Activated T-helper 1 cell treated with anti-CD3 and anti-CD28 coated beads, Interleukin-2, amount 50 U/mL, for 16 hours (primary cell): ENCODE results near the gene HTT.

Experiments used
- DNase-seq, 2 donors: peaks; one replicate each; pipeline ENCODE4 v3.0.0-alpha.2; 2020; ENCODE audit warnings: low read depth in 1 of 2, low spot score in 1 of 2

Gene HTT

GRCh38 chr4:3286335-3287175 lies 212.1 kb downstream of the HTT start:
- DNase-seq, result no peak

- DNase-seq, result no peak
These were observed 212.9 kb downstream of the HTT start for GRCh38 chr4:3287271-3287971.

GRCh38 chr4:3287972-3288570 lies 213.6 kb downstream of the HTT start:
- no peak for DNase-seq

GRCh38 chr4:3288571-3289094 lies 214.2 kb downstream of the HTT start:
- no peak for DNase-seq

- DNase-seq, result no peak
These were observed 216.0 kb downstream of the HTT start for GRCh38 chr4:3290476-3290875.

GRCh38 chr4:3290889-3291321 lies 216.4 kb downstream of the HTT start:
- DNase-seq, result no peak

GRCh38 chr4:3291411-3291968 lies 217.0 kb downstream of the HTT start:
- DNase-seq, result no peak

GRCh38 chr4:3291969-3292570 lies 217.6 kb downstream of the HTT start:
- no peak for DNase-seq

GRCh38 chr4:3292571-3293400 lies 218.3 kb downstream of the HTT start, which contains the start of gene RGS12:
TSS of gene RGS12 (plus strand) at chr4:3293021. CDS start at chr4:3316171, 23,150 bp downstream.
- peak; percentile 71 to 82 for DNase-seq
